GM08714 (cell line): ENCODE measurements around the gene MAD1L1.

Source experiments
- H3K4me3 ChIP-seq: fragments of 200-500 bp; sonication (Bioruptor generic); 2 replicates; pipeline ENCODE4 v1.5.1; 2014; ENCODE audit warnings: mild to moderate bottlenecking, low read length, inconsistent platforms
- ZNF274 ChIP-seq: IDR thresholded peaks from 2 replicates; pipeline ENCODE4 v1.6.1; 2012; ENCODE audit warnings: mild to moderate bottlenecking, low read depth, low read length

Gene MAD1L1

DNA sequence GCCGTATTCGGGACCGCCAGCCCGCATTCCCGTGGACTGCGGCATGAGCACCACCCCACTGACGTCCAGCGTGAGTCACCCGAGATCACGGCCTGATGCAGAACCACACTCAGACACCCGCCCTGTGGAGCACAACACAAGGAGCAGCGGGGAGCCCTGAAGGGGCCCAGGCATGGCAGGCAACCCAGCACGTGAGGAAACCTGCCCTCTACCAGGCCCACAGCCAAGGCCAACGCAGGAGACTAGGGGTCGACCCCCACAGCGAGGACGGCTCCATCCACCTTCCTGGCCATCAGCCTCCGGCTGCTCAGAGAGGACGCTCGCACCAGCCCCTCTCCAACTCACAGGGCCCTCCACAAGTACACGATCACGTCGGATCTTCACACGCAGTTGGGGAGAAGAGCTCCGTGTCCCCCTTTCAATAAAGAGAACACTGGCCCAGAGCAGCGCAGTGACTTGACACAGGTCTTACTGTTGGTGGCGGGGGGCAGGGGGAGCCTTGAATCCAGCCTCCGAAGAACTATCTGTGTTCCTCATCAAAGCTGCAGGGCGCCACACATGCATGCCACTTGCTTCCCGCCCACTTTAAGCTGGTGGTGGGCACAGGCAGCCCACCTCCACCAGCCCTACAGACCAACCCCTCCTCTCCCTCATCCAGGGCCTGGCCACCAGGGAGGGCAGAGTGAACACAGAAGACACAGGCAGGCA is 22.0 kb downstream of the MAD1L1 start:
- H3K4me3 ChIP-seq, result no peak overlapping the region
- TF ChIP-seq ZNF274, result no peak

DNA sequence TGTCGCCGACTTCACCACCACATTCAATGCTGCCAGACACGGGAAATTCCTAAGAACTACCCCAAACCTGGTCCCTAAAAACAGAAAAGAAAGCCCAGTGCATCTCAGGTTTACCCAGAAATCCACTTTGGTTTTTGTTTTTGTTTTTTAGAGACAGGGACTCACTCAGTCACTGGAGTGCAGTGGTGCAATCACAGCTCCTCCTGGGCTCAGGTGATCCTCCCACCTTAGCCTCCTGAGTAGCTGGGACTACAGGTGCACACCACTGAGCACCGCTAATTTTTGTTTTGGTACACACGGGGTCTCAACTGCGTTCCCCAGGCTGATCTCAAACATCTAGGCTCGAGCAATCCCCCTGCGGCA is 22.8 kb downstream of the MAD1L1 start:
- H3K4me3 ChIP-seq, result no peak overlapping the region

DNA sequence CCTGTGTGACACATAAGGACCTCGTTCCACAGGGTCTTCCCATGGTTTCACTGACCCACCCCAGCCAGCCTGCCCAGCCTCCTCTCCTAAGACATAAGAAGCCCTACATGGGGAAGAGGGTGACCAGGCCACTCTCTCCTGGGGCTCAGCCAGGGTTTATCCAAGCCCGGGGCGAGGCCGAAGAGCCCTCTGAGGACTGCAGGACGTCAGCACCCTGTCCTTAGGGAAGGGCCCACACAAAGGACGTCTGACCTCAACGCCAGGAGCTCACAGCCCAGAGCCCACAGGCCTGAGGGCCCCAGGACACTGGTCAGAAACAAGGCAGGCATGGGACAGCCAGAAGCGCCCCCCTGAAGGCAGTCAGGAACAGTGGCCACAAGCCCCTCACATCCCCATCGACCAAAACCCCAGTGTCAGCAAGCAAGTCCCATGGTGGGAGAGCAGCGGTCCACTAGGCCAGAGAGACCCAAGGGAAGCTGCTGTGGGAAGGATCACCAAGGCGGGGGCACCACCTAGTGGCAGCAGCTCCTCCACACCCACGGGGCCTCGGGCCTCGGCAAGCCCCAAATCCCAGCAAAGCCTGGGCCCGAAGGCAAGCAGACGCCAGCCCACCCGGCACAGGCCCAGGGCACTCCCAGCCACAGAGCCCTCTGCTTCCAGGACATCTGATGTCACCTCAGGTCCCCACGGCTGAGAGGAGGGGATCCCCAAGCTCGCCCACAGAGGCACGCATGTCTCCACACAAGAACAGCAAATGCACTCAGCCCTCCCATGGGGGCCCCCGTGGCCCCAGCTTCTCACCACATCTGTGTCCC is 23.4 kb downstream of the MAD1L1 start:
- no peak for TF ChIP-seq ZNF274
- H3K4me3 ChIP-seq, result no peak overlapping the region

More for the DNA sequence above, 22.8 kb downstream of the MAD1L1 start:
- no peak for TF ChIP-seq ZNF274

DNA sequence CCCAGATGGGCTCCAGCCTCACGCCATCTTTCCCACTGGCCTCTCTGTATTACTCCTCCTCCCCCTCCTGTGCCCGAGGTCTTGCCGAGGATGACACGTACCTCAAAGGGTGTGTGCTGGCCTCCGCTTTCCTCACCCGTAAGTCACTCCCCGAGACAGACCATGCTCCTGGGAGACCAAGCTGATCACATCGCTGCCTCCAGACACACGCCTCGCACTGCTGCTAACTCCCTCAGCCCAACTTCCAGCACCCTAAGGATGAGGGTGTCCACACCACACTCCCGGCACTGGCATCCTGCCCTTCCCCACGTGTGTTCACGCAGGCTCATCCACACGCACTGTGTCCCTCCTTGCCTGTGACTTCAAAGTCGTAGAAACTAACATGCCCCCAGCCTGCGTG is 24.0 kb downstream of the MAD1L1 start:
- H3K4me3 ChIP-seq, result no peak overlapping the region
- TF ChIP-seq ZNF274, result no peak

DNA sequence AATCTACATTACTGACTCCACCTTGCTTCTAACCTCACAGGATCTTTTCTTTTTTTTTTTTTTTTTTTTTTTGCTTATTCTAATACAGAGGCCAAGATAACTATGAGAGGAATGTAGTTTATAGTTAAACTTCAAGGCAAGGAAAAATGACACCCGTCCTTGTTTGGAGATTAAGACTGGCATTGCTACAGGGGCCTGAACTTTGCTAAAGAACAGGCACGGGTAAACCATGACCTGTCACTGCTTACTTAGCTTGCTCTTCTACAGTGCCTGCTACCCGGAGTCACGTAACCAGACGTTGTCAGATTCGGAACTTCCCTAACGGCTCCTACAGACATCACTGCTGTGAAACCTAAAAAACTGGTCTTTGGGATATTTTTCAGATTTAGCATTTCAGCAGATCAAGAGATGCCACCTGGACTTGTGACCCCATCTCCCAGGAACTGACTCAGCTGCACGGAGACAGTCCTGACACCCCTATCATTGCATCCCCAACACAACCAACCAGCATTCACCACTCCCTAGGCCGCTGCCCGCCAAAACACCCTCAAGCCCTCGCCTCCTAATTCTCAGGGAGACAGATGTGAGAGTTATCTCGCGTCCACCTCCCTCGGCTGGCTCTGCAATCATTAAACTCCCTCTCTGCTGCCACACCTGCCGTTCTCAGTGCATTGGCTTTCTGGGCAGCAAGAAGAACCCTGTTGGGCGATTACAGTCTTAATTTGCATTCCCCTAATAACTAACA is 27.5 kb downstream of the MAD1L1 start:
- no peak overlapping the region for H3K4me3 ChIP-seq
- no peak for TF ChIP-seq ZNF274

DNA sequence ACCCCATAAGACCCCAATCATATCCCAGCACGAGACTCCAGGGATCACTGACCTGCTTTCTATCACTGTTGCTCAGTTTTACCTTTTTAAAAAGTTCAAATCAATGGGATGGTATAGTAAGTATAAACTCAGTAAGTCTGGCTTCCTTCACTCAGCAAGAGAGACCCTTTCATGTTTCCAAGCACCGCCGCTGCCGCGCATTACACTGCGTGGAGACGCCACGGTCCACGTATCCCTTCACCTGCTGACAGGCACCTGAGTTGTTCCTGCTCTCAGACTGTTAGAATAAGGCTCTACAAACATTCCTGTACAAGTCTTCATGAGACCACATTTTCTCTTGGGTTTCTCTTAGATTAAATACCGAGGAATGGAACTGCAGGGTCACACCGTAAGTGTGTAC is 28.3 kb downstream of the MAD1L1 start:
- no peak for TF ChIP-seq ZNF274
- H3K4me3 ChIP-seq, result no peak overlapping the region

DNA sequence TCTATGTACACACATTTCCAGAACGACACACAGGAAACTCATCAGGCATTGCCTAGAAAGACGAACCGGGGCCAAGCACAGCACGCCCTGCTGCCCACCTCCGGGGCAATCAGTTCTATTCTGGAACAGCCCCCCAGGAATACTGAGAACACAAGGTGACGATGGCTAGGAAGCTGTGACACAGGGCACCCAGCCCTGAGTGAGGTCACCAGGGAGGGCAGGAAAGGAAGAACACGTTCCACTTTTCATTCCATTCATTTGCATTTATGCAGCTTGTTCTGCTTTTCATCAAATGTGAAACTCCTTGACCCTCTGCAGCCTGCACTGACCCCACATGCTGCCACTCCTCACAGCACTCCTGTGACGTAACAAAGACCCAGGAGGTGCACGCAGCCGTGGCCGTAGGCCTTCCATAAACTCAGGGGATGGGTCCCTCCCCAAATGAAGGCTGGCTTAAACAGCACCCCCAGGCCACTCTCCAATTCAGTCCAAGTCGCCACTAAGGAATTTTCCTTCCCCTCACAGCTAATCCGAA is 28.9 kb downstream of the MAD1L1 start:
- no peak for TF ChIP-seq ZNF274

DNA sequence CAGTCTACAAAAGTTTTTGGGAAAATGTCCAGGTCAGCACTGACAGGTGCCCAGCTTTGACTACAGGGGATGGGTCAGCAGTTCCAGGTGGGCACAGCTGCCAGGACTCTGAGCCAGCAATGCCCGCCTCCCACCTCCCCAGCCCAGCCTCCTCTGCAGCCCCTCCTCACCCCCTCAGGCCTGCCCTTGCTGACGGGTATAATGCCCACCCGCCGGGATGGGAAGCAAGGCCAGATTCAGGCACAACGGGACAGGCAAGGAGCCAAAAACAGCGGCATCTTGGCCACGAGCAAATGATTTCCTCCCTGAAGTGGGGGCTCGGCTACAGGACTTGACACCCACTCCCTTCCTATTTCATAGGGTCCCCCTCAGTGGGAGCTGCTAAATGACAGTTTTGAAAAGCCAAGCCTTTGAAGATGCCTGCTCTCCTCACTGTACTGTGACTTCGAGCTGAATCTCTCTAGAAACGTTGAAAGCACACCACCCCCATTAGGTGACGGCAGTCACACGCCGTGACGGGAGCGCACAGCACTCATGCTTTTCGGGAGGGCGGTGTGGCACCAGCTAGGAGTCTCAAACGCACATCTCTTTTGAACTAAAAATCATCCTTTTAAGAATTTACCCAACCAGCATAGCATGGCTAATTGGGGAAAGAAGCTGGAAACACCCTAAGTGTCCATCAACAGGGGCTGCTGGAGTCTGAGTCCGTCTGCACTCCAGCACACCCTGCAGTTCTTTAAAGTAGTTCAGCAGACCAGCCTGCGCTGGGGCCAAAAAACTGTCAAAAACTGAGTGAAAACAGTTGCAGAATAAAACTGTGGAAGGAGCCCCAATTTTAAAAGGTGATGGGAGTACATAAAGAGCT is 29.6 kb downstream of the MAD1L1 start:
- H3K4me3 ChIP-seq, result no peak overlapping the region
- TF ChIP-seq ZNF274, result no peak

More for the DNA sequence above, 28.9 kb downstream of the MAD1L1 start:
- H3K4me3 ChIP-seq, result no peak overlapping the region

DNA sequence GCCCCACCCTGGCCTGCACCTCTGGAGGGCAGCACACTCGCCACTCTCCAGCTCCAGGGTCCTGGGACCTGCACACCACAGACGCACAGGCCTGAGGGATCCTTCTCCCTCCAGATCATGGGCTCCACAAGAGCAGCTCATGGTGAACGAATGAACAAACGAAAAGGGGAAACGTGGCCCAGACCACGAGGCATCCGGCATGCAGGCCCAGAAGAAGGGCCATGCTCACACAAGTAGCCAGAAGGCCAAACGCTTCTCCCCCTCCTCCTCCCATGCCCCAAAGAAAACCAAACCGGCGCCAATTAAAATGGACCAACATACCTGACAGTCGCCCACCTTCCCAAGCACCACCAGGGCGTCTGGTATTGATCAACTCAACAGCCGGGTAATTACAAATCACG is 30.4 kb downstream of the MAD1L1 start:
- no peak for TF ChIP-seq ZNF274

DNA sequence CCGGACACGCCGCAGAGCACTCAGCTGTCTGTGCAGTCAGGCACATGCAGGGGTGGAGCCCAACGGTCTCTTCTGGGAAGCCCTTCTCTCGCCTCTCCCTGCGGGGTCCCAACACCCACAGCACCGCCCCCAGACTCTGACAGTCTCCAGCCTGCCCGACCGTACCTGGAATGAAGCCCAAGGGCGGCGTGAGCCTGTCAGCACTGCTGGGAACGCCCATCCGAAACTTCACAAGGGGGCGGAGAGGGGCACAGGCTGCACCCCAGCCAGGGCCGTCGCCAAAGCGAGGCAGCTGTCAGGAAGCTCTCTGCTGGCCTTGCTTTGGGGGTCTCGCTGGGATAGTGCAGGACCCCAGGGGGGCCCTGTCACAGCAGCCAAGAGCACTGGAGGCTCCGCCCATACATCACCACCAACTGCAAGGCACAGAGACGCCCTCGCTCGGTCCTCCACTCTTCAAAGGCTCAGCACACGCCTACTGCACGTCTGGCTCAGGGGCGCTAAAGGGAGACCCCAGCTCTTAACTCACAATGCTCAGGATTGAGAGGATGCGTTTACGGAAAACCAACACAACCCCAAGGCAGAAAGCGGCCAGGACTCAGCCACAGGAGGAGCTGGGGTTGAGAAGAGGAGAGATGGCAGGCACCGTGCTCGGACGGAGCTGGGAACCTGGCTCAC is 30.9 kb downstream of the MAD1L1 start:
- no peak overlapping the region for H3K4me3 ChIP-seq
- TF ChIP-seq ZNF274, result no peak

More for the DNA sequence above, 30.4 kb downstream of the MAD1L1 start:
- H3K4me3 ChIP-seq, result no peak overlapping the region

DNA sequence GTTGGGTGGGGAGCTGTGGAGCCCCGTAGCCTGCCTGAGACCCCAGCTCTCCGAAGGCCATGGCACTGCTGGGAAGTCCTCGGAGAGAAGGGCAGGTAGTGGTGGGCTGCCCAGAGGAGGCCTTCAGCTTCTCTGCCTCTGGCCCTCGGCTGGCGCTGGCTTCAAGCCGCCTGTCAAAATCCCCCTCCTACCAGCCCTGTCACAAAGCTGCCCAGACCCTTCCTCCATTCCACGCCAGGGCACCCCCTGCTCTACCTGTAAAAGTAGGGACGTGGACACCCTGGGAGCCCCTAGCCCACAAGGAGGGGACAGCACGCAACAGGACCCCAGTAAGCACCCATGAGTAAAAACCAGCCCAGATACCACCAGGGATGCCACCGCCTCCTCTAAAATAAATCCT is 31.6 kb downstream of the MAD1L1 start:
- H3K4me3 ChIP-seq, result no peak overlapping the region
- no peak for TF ChIP-seq ZNF274

DNA sequence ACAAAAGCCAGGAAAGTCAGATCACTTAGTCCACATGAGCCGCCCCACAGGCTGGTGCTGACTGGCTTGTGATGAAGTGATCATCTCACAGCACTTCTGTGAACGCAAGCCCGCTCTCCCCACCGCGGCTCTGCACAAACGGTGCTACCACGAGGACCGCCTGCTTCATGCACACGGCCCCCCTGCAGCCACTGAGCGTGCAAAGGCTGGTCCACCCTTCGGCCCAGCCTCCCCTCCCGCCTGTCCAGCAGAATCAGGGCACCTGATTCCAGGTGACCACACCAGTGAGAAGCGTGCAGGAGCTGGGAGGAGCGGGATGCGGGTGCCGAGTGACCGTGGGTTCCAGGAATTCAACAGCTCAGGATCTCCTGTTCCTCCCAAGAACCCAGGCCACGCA is 32.2 kb downstream of the MAD1L1 start:
- H3K4me3 ChIP-seq, result no peak overlapping the region
- TF ChIP-seq ZNF274, result no peak

DNA sequence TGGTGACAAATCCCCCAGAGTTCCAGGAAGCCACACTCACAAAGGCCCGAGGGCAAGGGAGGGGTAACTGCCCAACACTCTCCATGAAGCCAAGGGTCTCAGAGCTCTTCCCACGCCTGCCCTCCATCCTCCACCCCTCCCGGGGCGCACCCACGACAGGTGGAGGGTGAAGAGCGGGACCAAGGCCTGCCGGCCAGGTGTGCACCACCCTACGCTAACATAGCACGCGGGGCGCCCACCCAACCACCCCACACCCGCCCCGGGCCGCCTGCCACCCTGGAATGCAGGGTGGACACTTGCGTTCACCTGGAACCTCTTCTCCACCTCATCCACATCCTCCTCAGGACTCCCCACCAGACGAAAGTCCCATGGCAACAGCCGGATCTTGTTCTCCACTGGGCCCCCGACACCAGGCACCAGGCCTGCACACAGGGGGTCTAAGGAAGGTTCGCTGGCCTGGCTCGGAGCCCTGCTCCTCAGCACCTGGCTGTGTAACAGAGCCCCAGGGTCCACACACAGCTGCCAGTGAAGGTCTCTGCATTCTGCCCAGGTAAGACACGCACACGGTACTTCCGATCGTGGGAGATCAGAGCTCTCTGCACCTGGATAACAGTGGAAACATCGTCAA is 32.7 kb downstream of the MAD1L1 start:
- no peak for TF ChIP-seq ZNF274
- no peak overlapping the region for H3K4me3 ChIP-seq
